Muscle of back (tissue), 11 donors: ENCODE data around the gene TMPRSS9. TPM values are rescaled to one million over a fixed set of nuclear protein-coding genes. Genes with fewer than 3 reads are reported as not detected.
"Not testable (repeated sequence)": the region's sequence is repeated elsewhere in the genome, so short reads cannot be mapped to it uniquely, and the experiment has no call there.

Experiments
- DNase-seq, 3 donors: peaks; one replicate each; pipeline versions ENCODE4 v3.0.0 to v3.0.0-alpha.2; 2013
- polyA plus RNA-seq, 10 donors: library from polyadenylated mRNA; unstranded; fragments of 120-200 nt; gene quantifications; one replicate each; pipeline ENCODE4 v1.2.1, GENCODE V29; 2013; ENCODE audit not compliant: insufficient read length in 10 of 10

Gene TMPRSS9
- polyA plus RNA-seq, 10 donors = 0.11 to 0.64 (median 0.17) TPM

DNA sequence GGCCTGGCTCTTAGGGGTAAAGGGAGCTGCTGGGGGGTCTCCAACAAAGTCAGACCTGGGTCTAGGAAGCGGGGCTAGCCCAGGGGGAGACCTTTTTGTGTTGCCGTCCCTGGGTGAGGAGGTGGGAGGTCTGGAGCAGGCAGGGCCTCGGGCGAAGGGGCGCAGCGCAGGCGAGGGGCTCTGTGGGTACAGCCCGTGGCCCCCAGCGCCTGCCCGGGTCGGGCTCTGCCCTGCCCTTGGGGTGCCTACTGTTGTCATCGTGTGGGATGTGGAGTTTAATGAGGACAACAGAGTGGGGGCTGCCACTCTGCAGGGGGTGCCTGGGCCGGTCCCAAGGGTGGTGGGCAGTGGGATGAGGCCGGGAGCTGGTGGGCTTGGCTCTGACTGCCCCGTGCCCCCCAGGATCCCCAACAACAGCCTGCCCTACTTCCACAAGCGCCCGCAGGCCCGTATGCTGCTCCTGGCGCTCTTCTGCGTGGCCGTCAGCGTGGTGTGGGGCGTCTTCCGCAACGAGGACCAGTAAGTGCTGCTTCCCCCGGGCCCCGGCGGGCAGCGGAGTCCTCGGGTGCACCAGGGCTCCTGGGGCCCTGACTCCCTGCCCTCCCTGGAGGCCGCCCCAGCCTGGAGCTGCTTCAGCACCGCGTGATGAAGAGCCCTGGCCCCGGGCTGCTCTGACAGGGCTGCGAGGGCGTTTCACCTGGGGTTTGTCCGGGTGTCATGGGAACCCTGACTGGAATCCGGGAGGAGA is 19.4 kb upstream of the TMPRSS9 start:
- no peak for DNase-seq

DNA sequence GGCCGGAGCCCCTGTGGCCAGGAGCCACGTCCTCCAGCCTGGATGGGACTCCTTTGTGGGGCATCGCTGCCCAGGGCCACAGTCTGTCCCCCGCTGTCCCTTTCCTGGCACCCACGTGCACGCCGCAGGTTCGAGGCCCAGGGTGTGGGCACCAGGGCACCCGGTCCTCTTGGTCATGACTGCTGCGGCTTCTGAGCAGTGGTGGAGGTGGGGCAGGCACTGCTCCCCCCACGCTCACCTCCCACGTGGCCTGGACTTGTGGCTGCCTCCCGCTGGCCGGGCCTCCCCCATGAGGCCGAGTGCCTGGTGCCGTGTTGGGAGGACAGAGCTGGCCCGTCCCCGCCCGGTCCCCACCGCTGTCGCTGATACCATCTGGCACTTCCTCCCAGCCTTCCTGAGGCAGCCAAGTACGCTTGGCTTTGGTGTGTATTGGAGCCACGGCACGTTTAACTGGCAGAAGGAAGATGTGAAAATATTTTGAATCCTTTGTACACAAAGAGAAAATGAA is 18.8 kb upstream of the TMPRSS9 start:
- DNase-seq = no peak

DNA sequence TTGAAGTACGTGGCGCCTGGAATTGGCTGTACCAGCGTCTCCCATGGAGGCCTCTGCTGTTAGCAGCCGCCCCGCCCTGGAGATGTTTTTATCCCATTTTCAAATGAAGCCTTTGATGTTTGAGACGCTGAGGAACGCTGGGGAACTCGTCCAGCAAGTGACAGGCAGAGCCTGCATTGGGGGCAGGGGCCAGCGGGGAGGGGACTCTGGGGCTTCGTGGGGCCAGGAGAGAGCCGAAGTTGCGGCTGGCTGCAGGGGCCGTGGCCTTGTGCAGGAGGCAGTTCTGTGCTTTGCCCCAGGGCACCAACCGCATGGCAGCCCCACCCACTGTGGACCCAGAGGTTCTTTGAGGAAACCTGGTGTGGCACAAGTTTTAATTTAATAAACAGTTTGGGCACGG is 18.1 kb upstream of the TMPRSS9 start:
- no peak for DNase-seq

- no peak for DNase-seq
These were observed 17.3 kb upstream of the TMPRSS9 start for GRCh38 chr19:2342656-2343288.

GRCh38 chr19:2343289-2343982 is 16.6 kb upstream of the TMPRSS9 start:
- DNase-seq = no peak

- no peak for DNase-seq
These were observed 15.6 kb upstream of the TMPRSS9 start for GRCh38 chr19:2344381-2344870.

- no peak for DNase-seq
These were observed 15.0 kb upstream of the TMPRSS9 start for GRCh38 chr19:2345076-2345475.

- no peak for DNase-seq
These were observed 14.0 kb upstream of the TMPRSS9 start for GRCh38 chr19:2345794-2346663.

- not testable (repeated sequence) for DNase-seq
These were observed 10.2 kb upstream of the TMPRSS9 start for GRCh38 chr19:2349818-2350217.

- DNase-seq = no peak
These were observed 9.4 kb upstream of the TMPRSS9 start for GRCh38 chr19:2350656-2351055.

DNA sequence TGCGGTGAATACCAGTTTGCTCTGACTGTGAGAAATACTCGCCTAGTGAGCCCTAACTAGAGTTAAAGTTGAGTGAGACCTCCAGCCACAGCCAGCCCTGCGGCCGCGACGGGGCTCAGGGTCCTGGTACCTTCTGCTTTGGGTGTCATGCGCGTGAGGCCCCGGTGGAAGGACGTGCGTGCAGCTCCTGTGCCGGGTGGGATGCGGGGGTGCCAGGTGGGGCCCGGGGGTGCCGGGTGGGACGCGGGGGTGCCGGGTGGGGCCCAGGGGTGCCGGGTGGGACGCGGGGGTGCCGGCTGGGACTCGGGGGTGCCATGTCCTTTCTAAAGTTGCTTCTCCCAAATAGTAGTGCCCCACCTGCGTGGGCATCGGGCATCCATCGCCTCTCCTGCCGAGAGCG is 8.5 kb upstream of the TMPRSS9 start:
- DNase-seq = no peak

GRCh38 chr19:2352121-2352520 is 7.9 kb upstream of the TMPRSS9 start:
- DNase-seq = no peak

- no peak for DNase-seq
These were observed 6.7 kb upstream of the TMPRSS9 start for GRCh38 chr19:2353159-2353886.

DNA sequence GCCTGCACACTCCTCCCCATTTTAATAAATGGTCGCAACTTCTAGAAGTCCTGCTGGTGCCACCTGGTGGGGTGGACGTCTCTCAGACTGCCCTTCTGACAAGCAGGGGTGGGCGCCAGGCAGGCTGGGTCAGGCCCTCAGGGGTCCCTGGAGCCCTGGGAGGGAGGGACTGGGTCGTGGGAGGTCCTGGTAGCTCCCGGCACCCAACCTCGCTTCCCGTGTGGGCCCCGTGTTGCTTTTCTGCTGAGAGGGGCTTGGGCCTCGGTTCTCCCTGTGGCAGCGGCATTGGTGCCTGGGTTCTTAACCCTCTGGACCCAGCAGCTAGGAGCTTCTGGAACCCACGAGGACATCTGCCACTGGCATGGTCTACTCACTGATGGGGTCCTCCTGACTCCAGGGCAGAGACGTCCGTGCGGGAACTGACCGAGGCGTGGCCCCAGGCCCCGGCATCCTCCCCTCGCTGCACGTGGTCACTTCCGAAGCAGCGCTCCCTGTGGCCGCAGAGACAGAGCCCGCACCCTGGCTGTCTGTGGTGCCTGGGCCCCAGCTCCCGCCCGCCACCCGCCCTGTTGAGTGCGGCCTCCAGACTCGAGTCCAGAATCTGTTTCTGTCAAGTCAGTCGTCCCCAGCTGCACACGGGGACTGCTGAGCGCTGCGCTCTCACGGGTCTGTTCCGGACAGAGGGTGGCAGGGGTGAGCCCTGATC is 6.0 kb upstream of the TMPRSS9 start:
- DNase-seq = no peak

- no peak for DNase-seq
These were observed 5.4 kb upstream of the TMPRSS9 start for GRCh38 chr19:2354670-2355069.

DNA sequence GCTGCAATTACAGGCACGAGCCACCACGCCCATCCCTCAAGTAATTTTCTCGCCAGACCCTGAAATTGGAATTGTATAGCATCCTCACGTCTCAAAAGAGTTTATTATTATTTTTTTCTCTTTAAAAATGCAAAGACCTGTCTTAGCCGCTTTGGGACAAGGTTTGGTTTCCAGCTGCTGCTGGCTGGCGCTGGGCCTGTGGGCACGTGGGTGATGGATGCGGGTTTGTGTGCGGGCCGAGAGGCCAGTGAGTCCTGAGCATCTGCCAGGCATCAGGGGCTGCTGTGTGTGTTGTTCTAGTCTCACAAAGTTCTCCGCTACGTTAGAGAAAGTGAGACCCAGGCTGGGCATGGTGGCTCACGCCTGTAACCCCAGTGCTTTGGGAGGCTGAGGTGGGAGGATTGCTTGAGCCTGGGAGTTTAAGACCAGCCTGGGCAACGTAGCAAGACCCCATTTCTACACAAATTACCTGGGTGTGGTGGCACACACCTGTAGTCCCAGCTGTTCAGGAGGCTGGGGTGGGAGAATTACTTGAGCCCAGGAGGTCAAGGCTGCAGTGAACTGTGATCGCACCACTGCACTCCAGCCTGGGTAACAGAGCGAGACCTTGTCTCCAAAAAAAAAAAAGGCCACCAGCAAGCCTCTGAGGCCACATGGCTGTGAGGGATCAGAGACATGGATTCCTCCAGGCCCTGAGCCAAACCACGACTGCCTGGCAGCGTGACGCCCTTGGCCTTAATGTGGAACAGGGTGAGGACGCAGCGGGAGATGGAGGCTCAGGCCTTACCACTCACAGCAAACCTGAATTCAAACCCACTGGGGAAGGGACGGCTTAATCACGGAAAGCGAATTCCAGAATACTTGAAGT is 4.7 kb upstream of the TMPRSS9 start:
- DNase-seq = no peak

DNA sequence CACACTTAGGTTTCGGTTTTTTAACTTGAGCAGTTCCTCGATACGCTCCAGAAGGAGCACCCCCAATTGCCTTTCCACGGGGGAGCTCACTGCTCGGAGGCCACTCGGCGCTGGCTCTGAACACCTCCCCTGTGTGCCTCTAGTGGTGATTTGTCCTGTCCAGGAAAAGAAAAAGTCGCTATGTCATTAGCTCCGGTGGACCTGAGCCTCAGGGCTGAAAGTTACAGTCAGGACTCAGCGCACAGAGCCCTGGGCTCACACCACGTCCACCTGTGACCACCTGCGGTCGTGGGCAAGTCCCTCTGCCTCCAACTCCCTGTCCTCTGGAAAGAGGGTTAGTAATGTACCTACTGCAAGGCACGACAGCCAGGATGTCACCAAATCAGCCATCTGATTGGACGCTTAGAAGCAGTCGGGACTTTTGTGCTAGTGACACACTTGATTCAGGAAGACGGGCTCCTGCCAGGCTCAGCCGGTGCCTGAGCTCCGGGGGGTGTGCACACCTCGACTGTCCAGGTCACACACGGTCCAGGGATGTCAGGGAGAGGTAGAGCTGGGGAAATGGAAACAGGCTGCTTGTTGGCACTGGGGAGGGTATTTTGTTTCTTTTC is 3.9 kb upstream of the TMPRSS9 start:
- DNase-seq = no peak

DNA sequence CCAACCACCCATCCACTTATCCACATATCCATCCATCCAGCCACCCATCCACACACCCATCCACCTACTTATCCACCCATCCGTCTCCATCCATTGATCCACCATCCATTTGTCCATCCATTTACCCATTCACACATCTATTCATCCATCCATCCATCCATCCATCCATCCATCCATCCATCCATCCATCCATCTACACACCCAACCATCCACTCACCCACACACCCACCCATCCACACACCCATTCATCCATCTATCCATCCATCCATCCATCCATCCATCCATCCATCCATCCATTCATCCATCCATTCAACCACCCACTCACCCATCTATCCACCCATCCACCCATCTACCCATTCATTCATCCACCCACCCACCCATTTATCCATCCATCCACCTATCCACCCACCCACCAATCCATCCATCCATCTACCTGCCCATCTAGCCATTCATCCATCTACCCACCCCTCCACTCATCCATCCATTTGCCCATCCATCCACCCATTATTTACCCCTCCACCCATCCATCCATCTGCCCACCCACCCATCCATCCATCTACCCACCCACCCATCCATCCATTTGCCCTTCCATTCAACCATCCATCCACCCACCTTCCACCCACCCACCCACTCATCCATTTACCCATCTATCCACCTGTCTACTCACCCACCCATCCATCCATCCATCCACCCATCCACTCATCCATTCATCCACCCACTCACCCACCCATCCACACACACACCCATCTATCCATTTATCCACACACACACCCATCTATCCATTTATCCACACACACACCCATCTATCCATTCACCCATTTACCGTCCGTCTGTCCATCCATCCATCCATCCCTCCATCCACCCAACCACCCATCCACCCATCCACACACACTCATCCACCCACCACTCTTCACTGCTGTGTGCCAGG is 2.5 kb upstream of the TMPRSS9 start:
- DNase-seq = no peak
